IMR-90 (cell line): Measurements from ENCODE around the gene SSU72. TPM values are rescaled to one million over a fixed set of nuclear protein-coding genes. Genes with fewer than 3 reads are reported as not detected.

Experiments used
- ATAC-seq: fragments of 200-7000 bp; cut with Tn5 transposase; 2 replicates; pipeline ENCODE4 v1.9.1; 2020; ENCODE audit warnings: low read depth, mild to moderate bottlenecking, moderate library complexity
- BruUV-seq: library from RNA; stranded (reverse); fragments of 400-500 nt; replicated peaks from 2 replicates; lab custom pipeline; 2021; lab: Mats Ljungman, UMichigan
- CTCF ChIA-PET: fragments of 300-600 bp; formaldehyde crosslinking; extraction: SDS; loops from one replicate; lab custom pipeline; 2021; ENCODE audit warnings: antibody characterized with exemption; lab: Yijun Ruan, JAX
- POLR2A ChIA-PET: fragments of 300-600 bp; sonication (Branson Sonifier 250); formaldehyde crosslinking; loops from one replicate; lab custom pipeline; 2022; ENCODE audit warnings: antibody characterized with exemption; ENCODE audit not compliant: unreplicated experiment; lab: Charles Lee
- DNase-seq: peaks from one replicate; pipeline ENCODE4 v3.0.0; 2013
- H2AFZ ChIP-seq: replicated peaks from 2 replicates; pipeline ENCODE3; 2013; ENCODE audit warnings: low read length, mild to moderate bottlenecking; ENCODE audit not compliant: poor library complexity
- H2AK5ac ChIP-seq: 2 replicates; pipeline ENCODE4 v1.6.1; 2013; ENCODE audit warnings: low read depth, low read length, inconsistent platforms
- H2AK9ac ChIP-seq: replicated peaks from 2 replicates; pipeline ENCODE3; 2013; ENCODE audit warnings: mild to moderate bottlenecking, low read depth, low read length, moderate library complexity; ENCODE audit not compliant: poor library complexity
- H2BK120ac ChIP-seq: 2 replicates; pipeline ENCODE4 v1.6.1; 2013; ENCODE audit warnings: low read depth, low read length, inconsistent platforms
- H2BK15ac ChIP-seq: 3 replicates; pipeline ENCODE4 v1.6.1; 2013; ENCODE audit warnings: low read depth, low read length, inconsistent platforms
- H2BK20ac ChIP-seq: 2 replicates; pipeline ENCODE4 v1.6.1; 2013; ENCODE audit warnings: low read depth, mild to moderate bottlenecking, inconsistent platforms, low read length, moderate library complexity
- H2BK5ac ChIP-seq: 2 replicates; pipeline ENCODE4 v1.6.1; 2013; ENCODE audit warnings: mild to moderate bottlenecking, low read depth, low read length, inconsistent platforms; ENCODE audit not compliant: poor library complexity, severe bottlenecking
- H3K14ac ChIP-seq: replicated peaks from 2 replicates; pipeline ENCODE4 v1.6.1; 2013; ENCODE audit warnings: low read depth, low read length, inconsistent platforms
- H3K18ac ChIP-seq: 2 replicates; pipeline ENCODE4 v1.6.1; 2013; ENCODE audit warnings: low read depth, low read length, control low read depth
- H3K23ac ChIP-seq: 2 replicates; pipeline ENCODE4 v1.6.1; 2013; ENCODE audit warnings: low read depth, low read length, inconsistent platforms
- H3K27ac ChIP-seq: 2 replicates; pipeline ENCODE4 v1.5.1; 2013; ENCODE audit warnings: mild to moderate bottlenecking, control low read depth, low read length; ENCODE audit not compliant: insufficient read depth
- H3K27me3 ChIP-seq: 2 replicates; pipeline ENCODE4 v1.6.1; 2013; ENCODE audit warnings: low read length; ENCODE audit not compliant: control insufficient read depth, insufficient read depth
- H3K36me3 ChIP-seq: 2 replicates; pipeline ENCODE4 v1.6.1; 2013; ENCODE audit warnings: low read length, mixed read lengths; ENCODE audit not compliant: control insufficient read depth, insufficient read depth
- H3K4ac ChIP-seq: 2 replicates; pipeline ENCODE4 v1.6.1; 2013; ENCODE audit warnings: low read depth, low read length, inconsistent platforms
- H3K4me1 ChIP-seq: 2 replicates; pipeline ENCODE4 v1.6.1; 2013; ENCODE audit warnings: low read length, mixed read lengths; ENCODE audit not compliant: control insufficient read depth, insufficient read depth
- H3K4me2 ChIP-seq: 2 replicates; pipeline ENCODE4 v1.6.1; 2013; ENCODE audit warnings: low read depth, mild to moderate bottlenecking, control low read depth, low read length, moderate library complexity
- H3K4me3 ChIP-seq: 2 replicates; pipeline ENCODE4 v1.5.1; 2013; ENCODE audit warnings: low read depth, mild to moderate bottlenecking, control low read depth, low read length, moderate library complexity; ENCODE audit not compliant: insufficient read depth
- H3K56ac ChIP-seq: 2 replicates; pipeline ENCODE4 v1.6.1; 2013; ENCODE audit warnings: low read length, inconsistent platforms; ENCODE audit not compliant: insufficient read depth; ENCODE audit errors: extremely low read depth
- H3K79me1 ChIP-seq, 2 experiments: 2 replicates each; pipeline ENCODE4 v1.6.1; 2013; ENCODE audit warnings: low read length in 2 of 2, inconsistent platforms in 1 of 2, low read depth in 1 of 2
- H3K9ac ChIP-seq: 2 replicates; pipeline ENCODE4 v1.6.1; 2013; ENCODE audit warnings: low read depth, low read length, control low read depth
- H3K9me1 ChIP-seq: 2 replicates; pipeline ENCODE4 v1.6.1; 2013; ENCODE audit warnings: low read length, inconsistent platforms; ENCODE audit not compliant: insufficient read depth
- H3K9me3 ChIP-seq: 2 replicates; pipeline ENCODE4 v1.6.1; 2013; ENCODE audit warnings: low read length; ENCODE audit not compliant: control insufficient read depth, insufficient read depth
- H4K20me1 ChIP-seq: 2 replicates; pipeline ENCODE4 v1.6.1; 2013; ENCODE audit warnings: low read length, inconsistent platforms; ENCODE audit not compliant: insufficient read depth
- H4K5ac ChIP-seq: 2 replicates; pipeline ENCODE4 v1.6.1; 2013; ENCODE audit warnings: mild to moderate bottlenecking, low read depth, low read length, control low read depth
- H4K8ac ChIP-seq, 2 experiments: 2 replicates each; pipeline ENCODE4 v1.6.1; 2013; ENCODE audit warnings: low read depth in 2 of 2, low read length in 2 of 2, control low read depth in 1 of 2, inconsistent platforms in 1 of 2
- H4K91ac ChIP-seq: 2 replicates; pipeline ENCODE4 v1.6.1; 2013; ENCODE audit warnings: low read depth, low read length, inconsistent platforms; ENCODE audit not compliant: insufficient read depth
- SMC3 ChIP-seq: fragments of 150-350 bp; IDR thresholded peaks from 2 replicates; pipeline ENCODE4 v1.6.1; 2016; ENCODE audit warnings: low read depth, mild to moderate bottlenecking, antibody characterized with exemption, low read length, moderate library complexity
- WGBS, 2 experiments: methylation state at CpG; one replicate each; pipeline versions ENCODE4 v1.1.5 to v1.1.7; 2013; ENCODE audit warnings: missing lambda C conversion rate in 2 of 2; ENCODE audit not compliant: insufficient read length in 1 of 2; ENCODE audit errors: extremely low coverage in 2 of 2; 5-methylcytosine and 5-hydroxymethylcytosine counted together
- dilution Hi-C: fragments of 300-500 bp; cut with HindIII; formaldehyde crosslinking; loops from one replicate; pipeline ENCODE4 v1.14.3; 2018; ENCODE audit warnings: low sequenced_read_pairs; ENCODE audit not compliant: unreplicated experiment
- in situ Hi-C: fragments of 300-500 bp; cut with MboI; formaldehyde crosslinking; loops from 3 replicates; pipeline ENCODE4 v1.14.3; 2019; ENCODE audit warnings: low sequenced_read_pairs, inconsistent platforms, mixed read lengths
- intact Hi-C: fragments of 100-400 bp; cut with micrococcal nuclease; formaldehyde crosslinking; loops from 2 replicates; pipeline ENCODE4 v1.10.0; 2022
- polyA plus RNA-seq, 3 experiments: library from polyadenylated mRNA; depleted of rRNA; stranded (reverse); fragments of >200 nt; gene quantifications; 2 replicates each; pipeline ENCODE4 v1.2.3, GENCODE V29; 2012; ENCODE audit warnings: low replicate concordance in 1 of 3
- total RNA-seq: library from RNA; depleted of rRNA; stranded (reverse); fragments of >200 nt; gene quantifications from 2 replicates; pipeline ENCODE4 v1.2.3, GENCODE V29; 2012

Gene SSU72
- total and polyA plus RNA-seq, 2 of the 4 experiments (the other 2 are of a cell fraction), result 33.7 to 88.4 TPM

GRCh38 chr1:1602968-1603506 is 28.4 kb upstream of the SSU72 start:
- ChIA-PET CTCF (no interaction called here), POLR2A (interaction anchor here (1.1 kb wide), 1 partner anchor 11 kb away, joined by 3 read pairs; no protein-coding TSS in a partner anchor)
- H2AK9ac ChIP-seq, result no peak overlapping the region
- in situ Hi-C loops (no loop called here), dilution Hi-C loops (no loop called here), intact Hi-C loops (no loop called here)
- no peak overlapping the region for H4K91ac ChIP-seq
- no peak overlapping the region for H2AFZ ChIP-seq
- ATAC-seq, result no peak
- no peak overlapping the region for H3K9ac ChIP-seq
- TF ChIP-seq SMC3, result no peak
- no peak overlapping the region for H3K18ac ChIP-seq
- H3K14ac ChIP-seq, result no peak overlapping the region
- no peaks in the 10 kb centered on the region for H3K9me1 ChIP-seq
- H3K4me3 ChIP-seq, result no peak overlapping the region
- no peak overlapping the region for H3K4ac ChIP-seq
- H3K36me3 ChIP-seq, result no peaks in the 10 kb centered on the region
- no peak for DNase-seq
- no peak overlapping the region for H2AK5ac ChIP-seq
- peaks cover 5% of the 10 kb centered on the region; the same call in 1 of the 2 replicates for H3K4me1 ChIP-seq
- no peak overlapping the region for H4K8ac ChIP-seq
- H2BK120ac ChIP-seq, result no peak overlapping the region
- no peak overlapping the region for H3K56ac ChIP-seq
- 68% methylated on average over 7 of the region's 13 CpGs; no CpG with 5 or more reads in 1 of the 2 experiments for WGBS, 2 experiments
- no TSS peak for BruUV-seq
- H2BK5ac ChIP-seq, result no peak overlapping the region
- no peaks in the 10 kb centered on the region for H3K9me3 ChIP-seq
- H3K4me2 ChIP-seq, result no peak overlapping the region
- H4K20me1 ChIP-seq, result no peaks in the 10 kb centered on the region
- H3K23ac ChIP-seq, result no peak overlapping the region
- no peak overlapping the region for H2BK20ac ChIP-seq
- H3K27me3 ChIP-seq, result peaks cover 3% of the 10 kb centered on the region; the same call in 1 of the 2 replicates
- no peaks in the 10 kb centered on the region for H3K79me1 ChIP-seq
- no peak overlapping the region for H3K27ac ChIP-seq
- no peak overlapping the region for H4K5ac ChIP-seq
- H2BK15ac ChIP-seq, result no peak overlapping the region
